Osteocyte (in vitro differentiated cells): ENCODE measurements around the gene CSE1L. TPM values are rescaled to one million over a fixed set of nuclear protein-coding genes. Genes with fewer than 3 reads are reported as not detected.
"Not testable (repeated sequence)": the region's sequence is repeated elsewhere in the genome, so short reads cannot be mapped to it uniquely, and the experiment has no call there.

Experiments used
- DNase-seq: peaks from one replicate; pipeline ENCODE4 v3.0.0; 2021; ENCODE audit warnings: mixed read lengths; ENCODE audit not compliant: unreplicated experiment; ENCODE audit errors: extremely low spot score
- H3K27ac Mint-ChIP-seq: one replicate; pipeline ENCODE4 v1.8.0; 2021; ENCODE audit warnings: mild to moderate bottlenecking, mixed read lengths; ENCODE audit not compliant: unreplicated experiment
- H3K27me3 Mint-ChIP-seq: one replicate; pipeline ENCODE4 v1.8.0; 2021; ENCODE audit warnings: mixed read lengths; ENCODE audit not compliant: unreplicated experiment
- H3K36me3 Mint-ChIP-seq: one replicate; pipeline ENCODE4 v1.8.0; 2021; ENCODE audit warnings: mixed read lengths; ENCODE audit not compliant: unreplicated experiment
- H3K4me1 Mint-ChIP-seq: one replicate; pipeline ENCODE4 v1.8.0; 2021; ENCODE audit warnings: mixed read lengths; ENCODE audit not compliant: unreplicated experiment
- H3K4me3 Mint-ChIP-seq: one replicate; pipeline ENCODE4 v1.8.0; 2021; ENCODE audit warnings: mild to moderate bottlenecking, moderate library complexity, mixed read lengths; ENCODE audit not compliant: unreplicated experiment
- H3K9me3 Mint-ChIP-seq: one replicate; pipeline ENCODE4 v1.8.0; 2021; ENCODE audit warnings: mixed read lengths; ENCODE audit not compliant: unreplicated experiment
- CTCF ChIP-seq: fragments of 200-600 bp; sonication (generic); IDR thresholded peaks from 2 replicates; pipeline ENCODE4 v1.5.0; 2021; ENCODE audit warnings: antibody characterized with exemption, mild to moderate bottlenecking, moderate library complexity
- total RNA-seq: library from RNA; stranded (reverse); gene quantifications from 2 replicates; pipeline ENCODE4 v1.2.1, GENCODE V29; 2021

Gene CSE1L
- total RNA-seq, 1 donor from 2014 or later: 49.0 TPM

GRCh38 chr20:49103019-49103418, 56.9 kb downstream of the CSE1L start:
- no peak overlapping the region for H3K27ac Mint-ChIP-seq
- H3K4me3 Mint-ChIP-seq: no peak overlapping the region
- H3K4me1 Mint-ChIP-seq: peaks cover 6% of the 10 kb centered on the region
- peaks cover 37% of the 10 kb centered on the region for H3K36me3 Mint-ChIP-seq
- TF ChIP-seq CTCF: no peak
- no peaks in the 10 kb centered on the region for H3K9me3 Mint-ChIP-seq
- no peak for DNase-seq
- no peaks in the 10 kb centered on the region for H3K27me3 Mint-ChIP-seq

- Mint-ChIP-seq H3K4me3 (no peak overlapping the region), H3K9me3 (no peaks in the 10 kb centered on the region), H3K36me3 (peaks cover 35% of the 10 kb centered on the region), H3K27ac (no peak overlapping the region), H3K27me3 (no peaks in the 10 kb centered on the region), H3K4me1 (peaks cover 6% of the 10 kb centered on the region)
- DNase-seq: no peak
- no peak for TF ChIP-seq CTCF
These were observed 57.7 kb downstream of the CSE1L start for GRCh38 chr20:49103647-49104364.

- no peak for TF ChIP-seq CTCF
- Mint-ChIP-seq H3K27me3 (no peaks in the 10 kb centered on the region), H3K4me1 (peaks cover 6% of the 10 kb centered on the region), H3K27ac (no peak overlapping the region), H3K9me3 (no peaks in the 10 kb centered on the region), H3K4me3 (no peak overlapping the region), H3K36me3 (peaks cover 36% of the 10 kb centered on the region)
- no peak for DNase-seq
These were observed 58.2 kb downstream of the CSE1L start for GRCh38 chr20:49104365-49104648.

- not testable (repeated sequence) for H3K27ac Mint-ChIP-seq, H3K27me3 Mint-ChIP-seq, H3K4me1 Mint-ChIP-seq
These were observed 59.0 kb downstream of the CSE1L start for GRCh38 chr20:49104979-49105547.

DNA sequence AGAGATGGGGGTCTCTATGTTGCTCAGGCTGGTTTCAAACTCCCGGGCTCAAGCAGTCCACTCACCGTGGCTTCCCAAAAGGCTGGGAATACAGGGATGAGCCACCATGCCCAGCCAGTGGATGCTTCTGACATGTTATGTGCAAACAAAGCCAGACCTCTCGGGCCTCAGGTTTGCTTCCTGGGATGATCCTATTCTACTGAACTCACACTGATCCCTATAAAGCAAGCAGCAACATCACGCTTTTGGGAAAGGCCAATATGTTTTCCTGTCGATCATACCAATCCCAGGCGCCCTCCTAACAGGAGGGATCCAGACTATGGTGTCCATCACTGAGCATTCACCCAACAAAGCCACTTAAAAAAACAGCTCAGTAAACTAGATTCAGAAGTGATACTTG, 60.2 kb downstream of the CSE1L start:
- Mint-ChIP-seq H3K27ac (no peak overlapping the region), H3K4me1 (peaks cover 2% of the 10 kb centered on the region)
- no peak for TF ChIP-seq CTCF

More at GRCh38 chr20:49104979-49105547, 59.0 kb downstream of the CSE1L start:
- not testable (repeated sequence) for H3K9me3 Mint-ChIP-seq, H3K4me3 Mint-ChIP-seq, DNase-seq
- peaks cover 38% of the 10 kb centered on the region for H3K36me3 Mint-ChIP-seq

More for the DNA sequence above, 60.2 kb downstream of the CSE1L start:
- Mint-ChIP-seq H3K27me3 (no peaks in the 10 kb centered on the region), H3K9me3 (no peaks in the 10 kb centered on the region), H3K36me3 (peaks cover 40% of the 10 kb centered on the region), H3K4me3 (no peak overlapping the region)
- DNase-seq: no peak
